Measurements from ENCODE around the gene TTC23.

DNA sequence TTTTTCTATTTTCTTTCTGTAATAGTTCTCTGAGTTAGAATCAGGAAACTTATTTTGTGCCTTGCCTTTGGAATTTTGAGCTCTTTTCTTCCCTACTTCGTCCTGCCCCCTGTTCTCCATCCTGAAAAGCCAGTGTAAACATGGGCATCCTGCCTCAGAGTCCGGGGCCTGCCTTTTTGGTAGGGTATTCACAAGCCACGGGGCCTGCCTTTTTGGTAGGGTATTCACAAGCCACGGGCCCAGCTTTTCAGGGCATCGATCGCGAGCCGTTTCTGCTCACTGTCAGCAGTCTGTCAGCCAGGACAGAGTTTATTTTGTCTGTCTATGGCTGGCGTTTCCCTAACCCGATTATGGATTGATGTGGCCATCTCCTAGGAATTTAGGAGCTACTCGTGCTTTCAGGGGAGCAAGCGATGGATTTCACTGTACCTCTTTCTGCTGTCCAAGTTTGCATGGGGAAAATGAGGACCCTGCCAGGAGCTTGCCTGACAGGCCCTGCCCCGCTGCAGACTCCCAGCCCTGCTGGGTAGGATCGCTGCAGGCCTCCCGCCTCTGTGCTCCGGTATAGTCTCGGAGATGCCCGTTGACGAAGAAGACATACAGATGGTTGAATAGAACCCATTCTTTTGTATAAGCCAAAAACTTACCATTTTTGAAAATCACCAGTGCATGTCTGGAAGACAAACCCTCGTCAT lies 131.7 kb downstream of the TTC23 start:
- TF ChIP-seq, protein P1, sequence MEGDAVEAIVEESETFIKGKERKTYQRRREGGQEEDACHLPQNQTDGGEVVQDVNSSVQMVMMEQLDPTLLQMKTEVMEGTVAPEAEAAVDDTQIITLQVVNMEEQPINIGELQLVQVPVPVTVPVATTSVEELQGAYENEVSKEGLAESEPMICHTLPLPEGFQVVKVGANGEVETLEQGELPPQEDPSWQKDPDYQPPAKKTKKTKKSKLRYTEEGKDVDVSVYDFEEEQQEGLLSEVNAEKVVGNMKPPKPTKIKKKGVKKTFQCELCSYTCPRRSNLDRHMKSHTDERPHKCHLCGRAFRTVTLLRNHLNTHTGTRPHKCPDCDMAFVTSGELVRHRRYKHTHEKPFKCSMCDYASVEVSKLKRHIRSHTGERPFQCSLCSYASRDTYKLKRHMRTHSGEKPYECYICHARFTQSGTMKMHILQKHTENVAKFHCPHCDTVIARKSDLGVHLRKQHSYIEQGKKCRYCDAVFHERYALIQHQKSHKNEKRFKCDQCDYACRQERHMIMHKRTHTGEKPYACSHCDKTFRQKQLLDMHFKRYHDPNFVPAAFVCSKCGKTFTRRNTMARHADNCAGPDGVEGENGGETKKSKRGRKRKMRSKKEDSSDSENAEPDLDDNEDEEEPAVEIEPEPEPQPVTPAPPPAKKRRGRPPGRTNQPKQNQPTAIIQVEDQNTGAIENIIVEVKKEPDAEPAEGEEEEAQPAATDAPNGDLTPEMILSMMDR (IDR thresholded peaks at IDR 0.05) = no peak
- TF ChIP-seq ZFX (IDR thresholded peaks at IDR 0.05; ENCODE audit: borderline replicate concordance) = no peak
